COLO829 (cell line): ENCODE data around the gene TDRD10.
"Not testable (repeated sequence)": the region's sequence is repeated elsewhere in the genome, so short reads cannot be mapped to it uniquely, and the experiment has no call there.

ENCODE experiments used
- DNase-seq: peaks from one replicate; pipeline ENCODE4 v3.0.0; 2012; ENCODE audit warnings: low spot score

TDRD10 gene

GRCh38 chr1:154517661-154518060, 15.6 kb downstream of the TDRD10 start:
- DNase-seq, result no peak

GRCh38 chr1:154519591-154519991, 17.6 kb downstream of the TDRD10 start:
- no peak for DNase-seq

- no peak for DNase-seq
Measured at GRCh38 chr1:154520333-154520732, 18.3 kb downstream of the TDRD10 start.

GRCh38 chr1:154521695-154522094, 19.7 kb downstream of the TDRD10 start:
- no peak for DNase-seq

- peak; percentile 57 for DNase-seq
Measured at GRCh38 chr1:154524881-154525280, 22.9 kb downstream of the TDRD10 start.

GRCh38 chr1:154527192-154527591, 25.2 kb downstream of the TDRD10 start:
- no peak for DNase-seq

- DNase-seq, result no peak
Measured at GRCh38 chr1:154529308-154529707, 27.3 kb downstream of the TDRD10 start.

- not testable (repeated sequence) for DNase-seq
Measured at GRCh38 chr1:154531950-154532349, 29.9 kb downstream of the TDRD10 start.

GRCh38 chr1:154533952-154534844, 32.2 kb downstream of the TDRD10 start:
- DNase-seq, result no peak

- no peak for DNase-seq
Measured at GRCh38 chr1:154536570-154536969, 34.6 kb downstream of the TDRD10 start.

- no peak for DNase-seq
Measured at GRCh38 chr1:154539486-154540483, 37.8 kb downstream of the TDRD10 start.

- DNase-seq, result no peak
Measured at GRCh38 chr1:154541231-154541630, 39.2 kb downstream of the TDRD10 start.

- peak; percentile 87 for DNase-seq
Measured at GRCh38 chr1:154546264-154547063, 44.4 kb downstream of the TDRD10 start.

GRCh38 chr1:154547105-154547732, 45.2 kb downstream of the TDRD10 start:
- DNase-seq, result no peak

GRCh38 chr1:154548028-154548427, 46.0 kb downstream of the TDRD10 start:
- no peak for DNase-seq

- no peak for DNase-seq
Measured at GRCh38 chr1:154549202-154549770, 47.3 kb downstream of the TDRD10 start.

- DNase-seq, result no peak
Measured at GRCh38 chr1:154550070-154550469, 48.1 kb downstream of the TDRD10 start.

GRCh38 chr1:154550657-154551056, 48.6 kb downstream of the TDRD10 start:
- DNase-seq, result no peak

GRCh38 chr1:154551474-154551873, 49.5 kb downstream of the TDRD10 start:
- DNase-seq, result no peak

- no peak for DNase-seq
Measured at GRCh38 chr1:154552036-154552435, 50.0 kb downstream of the TDRD10 start.
